ENCODE results near the gene TSKU. TPM values are rescaled to one million over a fixed set of nuclear protein-coding genes. Genes with fewer than 3 reads are reported as not detected.

The TSKU gene
- total RNA-seq, 1 experiment from 2014 or later = 20.1 TPM

GRCh38 chr11:76787911-76788596, 4.9 kb downstream of the TSKU start:
- H3K27me3 Mint-ChIP-seq (ENCODE audit: insufficient read depth, unreplicated experiment) = no peaks in the 10 kb centered on the region
- peaks cover 78% of the 10 kb centered on the region for H3K4me1 Mint-ChIP-seq (ENCODE audit: insufficient read depth, unreplicated experiment)
- peaks cover 21% of the 10 kb centered on the region for H3K36me3 Mint-ChIP-seq (ENCODE audit: insufficient read depth, unreplicated experiment)
- H3K27ac Mint-ChIP-seq (ENCODE audit: low read depth, unreplicated experiment) = peak overlapping the region; percentile 69
- H3K4me3 Mint-ChIP-seq (ENCODE audit: unreplicated experiment) = peak overlapping the region; percentile 51
- TF ChIP-seq CTCF (IDR thresholded peaks at IDR 0.05; ENCODE audit: unreplicated experiment) = no peak
- no TSS peak for BruUV-seq (replicated peaks)
- intact Hi-C loops (cut with micrococcal nuclease) = no loop called here
- H3K9me3 Mint-ChIP-seq (ENCODE audit: unreplicated experiment) = no peaks in the 10 kb centered on the region
- ChIA-PET CTCF (interaction anchor here (0.6 to 2.2 kb wide), 11 partner anchors 10 to 338 kb away, joined by 3 to 17 read pairs (median 5); no protein-coding TSS in a partner anchor), POLR2A (interaction anchor here (0.5 to 6.7 kb wide), 9 partner anchors 8 to 929 kb away, joined by 3 to 83 read pairs (median 4); no protein-coding TSS in a partner anchor)
- DNase-seq (ENCODE audit: unreplicated experiment) = peak; percentile 54

- CTCF ChIA-PET = interaction anchor here (0.5 to 2.2 kb wide), 8 partner anchors 9 to 130 kb away, joined by 3 to 17 read pairs (median 6); no protein-coding TSS in a partner anchor
- peak; percentile 94 for DNase-seq (ENCODE audit: unreplicated experiment)
- Mint-ChIP-seq H3K36me3 (ENCODE audit: insufficient read depth, unreplicated experiment) (peaks cover 21% of the 10 kb centered on the region), H3K9me3 (ENCODE audit: unreplicated experiment) (no peaks in the 10 kb centered on the region), H3K27me3 (ENCODE audit: insufficient read depth, unreplicated experiment) (no peaks in the 10 kb centered on the region), H3K27ac (ENCODE audit: low read depth, unreplicated experiment) (peak overlapping the region; percentile 69), H3K4me1 (ENCODE audit: insufficient read depth, unreplicated experiment) (peaks cover 84% of the 10 kb centered on the region), H3K4me3 (ENCODE audit: unreplicated experiment) (peak overlapping the region; percentile 51)
- POLR2A ChIA-PET = interaction anchor here (0.5 to 6.7 kb wide), 8 partner anchors 9 to 929 kb away, joined by 3 to 83 read pairs (median 4); no protein-coding TSS in a partner anchor
- BruUV-seq (replicated peaks) = no TSS peak
- intact Hi-C loops (cut with micrococcal nuclease) = no loop called here
- no peak for TF ChIP-seq CTCF (IDR thresholded peaks at IDR 0.05; ENCODE audit: unreplicated experiment)
These were observed 5.7 kb downstream of the TSKU start for GRCh38 chr11:76788661-76789442.

- no TSS peak for BruUV-seq (replicated peaks)
- no peak overlapping the region for H3K4me3 Mint-ChIP-seq (ENCODE audit: unreplicated experiment)
- ChIA-PET CTCF (interaction anchor here (2.2 kb wide), 1 partner anchor 9 kb away, joined by 17 read pairs; no protein-coding TSS in a partner anchor), POLR2A (interaction anchor here (0.6 to 6.7 kb wide), 3 partner anchors 9 to 405 kb away, joined by 3 to 83 read pairs (median 5); no protein-coding TSS in a partner anchor)
- no peaks in the 10 kb centered on the region for H3K27me3 Mint-ChIP-seq (ENCODE audit: insufficient read depth, unreplicated experiment)
- no peak for TF ChIP-seq CTCF (IDR thresholded peaks at IDR 0.05; ENCODE audit: unreplicated experiment)
- no peak overlapping the region for H3K27ac Mint-ChIP-seq (ENCODE audit: low read depth, unreplicated experiment)
- H3K36me3 Mint-ChIP-seq (ENCODE audit: insufficient read depth, unreplicated experiment) = peaks cover 21% of the 10 kb centered on the region
- no peaks in the 10 kb centered on the region for H3K9me3 Mint-ChIP-seq (ENCODE audit: unreplicated experiment)
- H3K4me1 Mint-ChIP-seq (ENCODE audit: insufficient read depth, unreplicated experiment) = peaks cover 89% of the 10 kb centered on the region
- no peak for DNase-seq (ENCODE audit: unreplicated experiment)
- intact Hi-C loops (cut with micrococcal nuclease) = no loop called here
These were observed 6.2 kb downstream of the TSKU start for GRCh38 chr11:76789443-76789719.

GRCh38 chr11:76790251-76790650, 7.1 kb downstream of the TSKU start:
- POLR2A ChIA-PET = interaction anchor here (1.9 to 6.7 kb wide), 2 partner anchors 9 to 18 kb away, joined by 5 to 83 read pairs; no protein-coding TSS in a partner anchor
- H3K27ac Mint-ChIP-seq (ENCODE audit: low read depth, unreplicated experiment) = no peak overlapping the region
- no TSS peak for BruUV-seq (replicated peaks)

More at GRCh38 chr11:76790251-76790650, 7.1 kb downstream of the TSKU start:
- TF ChIP-seq CTCF (IDR thresholded peaks at IDR 0.05; ENCODE audit: unreplicated experiment) = no peak
- no peaks in the 10 kb centered on the region for H3K27me3 Mint-ChIP-seq (ENCODE audit: insufficient read depth, unreplicated experiment)
- peaks cover 84% of the 10 kb centered on the region for H3K4me1 Mint-ChIP-seq (ENCODE audit: insufficient read depth, unreplicated experiment)
- H3K4me3 Mint-ChIP-seq (ENCODE audit: unreplicated experiment) = no peak overlapping the region
- no peaks in the 10 kb centered on the region for H3K9me3 Mint-ChIP-seq (ENCODE audit: unreplicated experiment)
- intact Hi-C loops (cut with micrococcal nuclease) = no loop called here
- peaks cover 21% of the 10 kb centered on the region for H3K36me3 Mint-ChIP-seq (ENCODE audit: insufficient read depth, unreplicated experiment)
- CTCF ChIA-PET = interaction anchor here (6.5 kb wide), 1 partner anchor 56 kb away, joined by 47 read pairs; no protein-coding TSS in a partner anchor
- DNase-seq (ENCODE audit: unreplicated experiment) = no peak
